NCI-H2171 (cell line): ENCODE results near the gene BAIAP3.

Source experiments
- DNase-seq: peaks from one replicate; lab custom pipeline; 2025; lab: John Stamatoyannopoulos, UW

Gene BAIAP3

GRCh38 chr16:1299012-1299867, 34.2 kb upstream of the BAIAP3 start:
- DNase-seq, result no peak

- no peak for DNase-seq
Measured at GRCh38 chr16:1299868-1300203, 33.6 kb upstream of the BAIAP3 start.

- no peak for DNase-seq
Measured at GRCh38 chr16:1300664-1301476, 32.6 kb upstream of the BAIAP3 start.

- no peak for DNase-seq
Measured at GRCh38 chr16:1301562-1301961, 31.9 kb upstream of the BAIAP3 start.

GRCh38 chr16:1305823-1306222, 27.6 kb upstream of the BAIAP3 start:
- DNase-seq, result no peak

- no peak for DNase-seq
Measured at GRCh38 chr16:1306334-1306733, 27.1 kb upstream of the BAIAP3 start.

- DNase-seq, result no peak
Measured at GRCh38 chr16:1308036-1308976, 25.1 kb upstream of the BAIAP3 start.

- DNase-seq, result peak; percentile 94
Measured at GRCh38 chr16:1308977-1309885, 24.2 kb upstream of the BAIAP3 start, which contains the start of gene UBE2I. TSS of gene UBE2I (plus strand) at chr16:1309636. CDS start at chr16:1314031, 4,395 bp downstream.

GRCh38 chr16:1309888-1310831, 23.3 kb upstream of the BAIAP3 start:
- no peak for DNase-seq

GRCh38 chr16:1310832-1311200, 22.6 kb upstream of the BAIAP3 start:
- DNase-seq, result no peak

GRCh38 chr16:1311212-1311737, 22.2 kb upstream of the BAIAP3 start:
- no peak for DNase-seq

- DNase-seq, result no peak
Measured at GRCh38 chr16:1311738-1312466, 21.5 kb upstream of the BAIAP3 start.

GRCh38 chr16:1312467-1312816, 21.0 kb upstream of the BAIAP3 start:
- DNase-seq, result no peak

- DNase-seq, result no peak
Measured at GRCh38 chr16:1312903-1313302, 20.5 kb upstream of the BAIAP3 start.

GRCh38 chr16:1313721-1314369, 19.6 kb upstream of the BAIAP3 start:
- no peak for DNase-seq

- no peak for DNase-seq
Measured at GRCh38 chr16:1314399-1315068, 18.9 kb upstream of the BAIAP3 start.

- no peak for DNase-seq
Measured at GRCh38 chr16:1315081-1316032, 18.1 kb upstream of the BAIAP3 start.
